HL-60 (cell line): ENCODE results near the gene RBBP4.

Source experiments
- DNase-seq, 2 experiments: peaks; one replicate each; pipeline ENCODE4 v3.0.0-alpha.2; 2010 to 2020; ENCODE audit warnings: low read depth in 1 of 2, low spot score in 1 of 2
- H3K27ac ChIP-seq: fragments of 250-450 bp; sonication (Bioruptor Pico); replicated peaks from 2 replicates; pipeline ENCODE4 v1.5.1; 2020; ENCODE audit warnings: mild to moderate bottlenecking, moderate library complexity
- H3K27me3 ChIP-seq: fragments of 250-450 bp; sonication (Bioruptor Pico); 2 replicates; pipeline ENCODE4 v1.5.1; 2021; ENCODE audit warnings: mild to moderate bottlenecking, moderate library complexity; ENCODE audit not compliant: insufficient read depth, poor library complexity, severe bottlenecking
- H3K4me3 ChIP-seq: replicated peaks from 2 replicates; pipeline ENCODE4 v1.5.1; 2011; ENCODE audit warnings: mild to moderate bottlenecking, control low read depth, low read length; ENCODE audit not compliant: insufficient read depth
- GABPA ChIP-seq: IDR thresholded peaks from 2 replicates; pipeline ENCODE4 v1.6.1; 2012; ENCODE audit warnings: low read depth
- POLR2AphosphoS5 ChIP-seq: IDR thresholded peaks from 2 replicates; pipeline ENCODE4 v1.6.1; 2012; ENCODE audit warnings: low read depth
- SPI1 ChIP-seq: IDR thresholded peaks from 2 replicates; pipeline ENCODE4 v1.6.1; 2012; ENCODE audit warnings: low read depth, mild to moderate bottlenecking, borderline replicate concordance
- TF ChIP-seq, protein P1 (sequence below): IDR thresholded peaks from one replicate; pipeline ENCODE4 v1.5.1; 2011; ENCODE audit warnings: low read length, control low read depth, inconsistent platforms; ENCODE audit not compliant: insufficient read depth
- TF ChIP-seq, protein P2 (sequence below): IDR thresholded peaks from 2 replicates; pipeline ENCODE4 v1.6.1; 2012; ENCODE audit warnings: low read depth; ENCODE audit not compliant: insufficient replicate concordance

Gene RBBP4

DNA sequence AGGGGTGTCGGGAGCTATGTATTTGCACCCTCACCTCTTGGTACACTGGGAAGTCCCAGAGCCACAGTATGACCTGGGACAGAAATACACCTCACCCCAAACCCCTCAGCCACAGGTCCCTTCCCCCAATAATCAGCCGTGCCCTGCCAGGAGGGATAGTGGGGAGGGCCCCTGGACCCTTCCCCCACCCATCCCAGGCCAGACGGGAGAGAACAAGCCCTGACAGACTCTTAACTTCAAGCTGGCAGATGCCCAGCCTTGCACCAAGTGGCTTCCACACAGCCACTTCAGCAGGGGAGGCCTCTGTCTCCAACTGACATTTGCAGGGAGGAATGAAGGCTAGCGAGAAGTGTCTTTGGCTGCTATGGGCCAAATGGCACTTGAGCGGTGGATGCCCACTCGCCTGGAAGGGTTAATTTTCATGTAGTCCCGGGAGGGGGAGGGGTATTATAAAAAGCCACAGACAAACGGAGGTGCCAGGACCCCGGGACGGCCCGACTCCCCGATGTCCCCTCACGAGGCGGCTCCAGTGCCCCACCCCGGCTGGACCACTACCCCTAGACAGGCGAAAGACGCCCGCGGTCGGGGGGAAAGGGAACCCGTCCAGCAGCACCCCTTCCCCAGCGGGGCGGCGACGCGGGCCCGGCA is 51.1 kb downstream of the RBBP4 start:
- Histone ChIP-seq H3K27me3 (peaks cover 26% of the 10 kb centered on the region), H3K27ac (no peak overlapping the region), H3K4me3 (no peak overlapping the region)
- no peak for DNase-seq
- TF ChIP-seq POLR2AphosphoS5 = no peak
- TF ChIP-seq, protein P1, sequence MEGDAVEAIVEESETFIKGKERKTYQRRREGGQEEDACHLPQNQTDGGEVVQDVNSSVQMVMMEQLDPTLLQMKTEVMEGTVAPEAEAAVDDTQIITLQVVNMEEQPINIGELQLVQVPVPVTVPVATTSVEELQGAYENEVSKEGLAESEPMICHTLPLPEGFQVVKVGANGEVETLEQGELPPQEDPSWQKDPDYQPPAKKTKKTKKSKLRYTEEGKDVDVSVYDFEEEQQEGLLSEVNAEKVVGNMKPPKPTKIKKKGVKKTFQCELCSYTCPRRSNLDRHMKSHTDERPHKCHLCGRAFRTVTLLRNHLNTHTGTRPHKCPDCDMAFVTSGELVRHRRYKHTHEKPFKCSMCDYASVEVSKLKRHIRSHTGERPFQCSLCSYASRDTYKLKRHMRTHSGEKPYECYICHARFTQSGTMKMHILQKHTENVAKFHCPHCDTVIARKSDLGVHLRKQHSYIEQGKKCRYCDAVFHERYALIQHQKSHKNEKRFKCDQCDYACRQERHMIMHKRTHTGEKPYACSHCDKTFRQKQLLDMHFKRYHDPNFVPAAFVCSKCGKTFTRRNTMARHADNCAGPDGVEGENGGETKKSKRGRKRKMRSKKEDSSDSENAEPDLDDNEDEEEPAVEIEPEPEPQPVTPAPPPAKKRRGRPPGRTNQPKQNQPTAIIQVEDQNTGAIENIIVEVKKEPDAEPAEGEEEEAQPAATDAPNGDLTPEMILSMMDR = no peak
- no peak for TF ChIP-seq SPI1
- TF ChIP-seq, protein P2, sequence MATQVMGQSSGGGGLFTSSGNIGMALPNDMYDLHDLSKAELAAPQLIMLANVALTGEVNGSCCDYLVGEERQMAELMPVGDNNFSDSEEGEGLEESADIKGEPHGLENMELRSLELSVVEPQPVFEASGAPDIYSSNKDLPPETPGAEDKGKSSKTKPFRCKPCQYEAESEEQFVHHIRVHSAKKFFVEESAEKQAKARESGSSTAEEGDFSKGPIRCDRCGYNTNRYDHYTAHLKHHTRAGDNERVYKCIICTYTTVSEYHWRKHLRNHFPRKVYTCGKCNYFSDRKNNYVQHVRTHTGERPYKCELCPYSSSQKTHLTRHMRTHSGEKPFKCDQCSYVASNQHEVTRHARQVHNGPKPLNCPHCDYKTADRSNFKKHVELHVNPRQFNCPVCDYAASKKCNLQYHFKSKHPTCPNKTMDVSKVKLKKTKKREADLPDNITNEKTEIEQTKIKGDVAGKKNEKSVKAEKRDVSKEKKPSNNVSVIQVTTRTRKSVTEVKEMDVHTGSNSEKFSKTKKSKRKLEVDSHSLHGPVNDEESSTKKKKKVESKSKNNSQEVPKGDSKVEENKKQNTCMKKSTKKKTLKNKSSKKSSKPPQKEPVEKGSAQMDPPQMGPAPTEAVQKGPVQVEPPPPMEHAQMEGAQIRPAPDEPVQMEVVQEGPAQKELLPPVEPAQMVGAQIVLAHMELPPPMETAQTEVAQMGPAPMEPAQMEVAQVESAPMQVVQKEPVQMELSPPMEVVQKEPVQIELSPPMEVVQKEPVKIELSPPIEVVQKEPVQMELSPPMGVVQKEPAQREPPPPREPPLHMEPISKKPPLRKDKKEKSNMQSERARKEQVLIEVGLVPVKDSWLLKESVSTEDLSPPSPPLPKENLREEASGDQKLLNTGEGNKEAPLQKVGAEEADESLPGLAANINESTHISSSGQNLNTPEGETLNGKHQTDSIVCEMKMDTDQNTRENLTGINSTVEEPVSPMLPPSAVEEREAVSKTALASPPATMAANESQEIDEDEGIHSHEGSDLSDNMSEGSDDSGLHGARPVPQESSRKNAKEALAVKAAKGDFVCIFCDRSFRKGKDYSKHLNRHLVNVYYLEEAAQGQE = no peak

DNA sequence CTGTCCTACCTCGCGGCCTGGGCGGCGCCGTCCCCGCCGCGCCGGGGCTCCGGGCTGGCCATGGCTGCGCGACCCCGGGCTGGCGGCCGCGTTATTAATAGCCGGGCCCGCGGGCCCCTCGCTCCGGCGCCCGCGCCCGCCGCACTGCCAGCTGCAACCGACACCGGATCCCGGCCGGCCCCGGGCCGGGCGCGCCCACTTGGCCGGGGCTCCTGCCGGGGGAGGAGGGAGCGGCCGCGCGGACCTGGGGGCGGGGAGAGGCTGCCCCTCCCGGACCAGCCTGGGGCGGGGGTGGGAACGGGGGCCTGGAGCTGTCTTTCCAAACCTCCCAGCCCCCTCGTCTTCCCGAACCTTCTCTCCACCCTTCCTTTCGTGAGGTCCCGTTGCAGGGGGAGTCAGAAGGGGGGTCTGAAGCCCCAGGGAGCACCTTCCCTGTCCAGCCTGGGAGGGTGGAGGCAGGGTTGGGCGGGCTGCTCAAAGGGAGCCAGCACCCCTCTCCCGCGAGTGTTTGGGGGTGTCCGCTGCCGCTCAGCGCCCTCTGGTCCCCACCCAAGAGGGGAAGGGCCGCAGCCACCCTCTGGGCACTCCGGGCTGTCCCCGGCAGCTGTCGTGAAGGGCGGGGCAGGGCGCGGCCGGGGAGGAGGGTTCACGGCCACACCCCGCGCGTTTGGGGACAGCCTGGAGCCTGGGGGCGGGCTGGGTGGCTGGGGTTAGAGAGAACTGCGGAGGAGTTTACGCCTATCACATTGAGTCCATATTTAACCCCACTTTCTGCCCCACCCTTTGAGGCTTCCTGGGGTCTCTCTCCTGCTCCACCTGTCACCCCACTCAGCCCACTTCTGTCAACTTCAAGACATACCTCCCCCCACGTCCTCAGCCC is 51.8 kb downstream of the RBBP4 start, which contains the start of gene SYNC:
SYNC (minus strand) TSS at position 172 of the 880 bp plus-strand sequence; CDS start at position 62, 110 bp downstream.
- no peak for DNase-seq
- TF ChIP-seq, protein P2 = no peak
- TF ChIP-seq, protein P1 = no peak
- no peak for TF ChIP-seq GABPA
- Histone ChIP-seq H3K27ac (no peak within 1 kb of the TSS), H3K4me3 (peak within 1 kb of the TSS; percentile 31), H3K27me3 (peaks cover 26% of the 10 kb centered on the region)

DNA sequence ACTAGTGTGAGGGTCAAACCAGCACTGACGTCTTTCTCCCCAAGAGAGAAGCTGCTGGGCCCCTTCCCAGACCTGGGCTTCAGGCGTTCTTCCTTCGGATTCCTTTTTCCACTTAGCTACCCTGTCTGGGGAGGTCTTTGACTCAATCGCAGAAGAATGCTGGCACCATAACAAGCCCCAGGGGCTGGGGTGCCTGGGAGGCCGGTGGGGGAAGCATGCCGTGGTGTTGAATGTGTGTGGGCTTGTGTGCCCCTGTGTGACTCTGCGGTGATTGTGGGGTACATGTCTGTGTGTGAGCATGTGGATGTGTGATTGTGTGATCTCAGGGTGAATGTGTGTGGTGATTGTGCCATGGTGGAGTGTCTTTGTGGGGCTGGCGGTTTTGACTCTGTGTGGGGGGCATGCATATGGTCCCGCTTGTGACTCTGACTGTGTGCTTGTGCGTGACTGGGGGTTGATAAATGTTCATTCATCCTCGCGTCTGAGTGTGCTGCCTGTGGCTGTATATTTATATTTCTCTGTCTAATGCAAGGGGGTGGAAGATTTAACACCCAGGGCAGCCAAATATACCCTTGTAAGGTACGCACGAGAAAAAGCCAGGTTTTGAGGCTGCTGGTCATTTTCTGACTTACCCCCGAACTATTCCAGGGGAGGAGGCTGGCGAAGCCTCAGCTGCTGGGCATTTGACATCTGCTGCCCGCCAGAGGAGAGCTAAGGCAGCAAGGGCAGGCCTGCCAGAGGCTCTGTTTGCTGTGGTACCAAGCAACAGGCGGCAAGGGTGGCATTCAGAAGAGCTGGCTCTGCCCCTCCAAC is 52.7 kb downstream of the RBBP4 start:
- no peak overlapping the region for H3K27ac ChIP-seq

More for the DNA sequence above, 52.7 kb downstream of the RBBP4 start:
- Histone ChIP-seq H3K4me3 (no peak overlapping the region), H3K27me3 (peaks cover 26% of the 10 kb centered on the region)
- no peak for TF ChIP-seq SPI1
- TF ChIP-seq POLR2AphosphoS5 = no peak
- TF ChIP-seq, protein P2 = no peak
- TF ChIP-seq, protein P1 = no peak
- TF ChIP-seq GABPA = no peak
- no peak for DNase-seq
